ENCODE data around the gene RAVER1.

- TF ChIP-seq CTCF (IDR thresholded peaks at IDR 0.05): no peak
- TF ChIP-seq POLR2A (IDR thresholded peaks at IDR 0.05): no peak
Observed at GRCh38 chr19:10290357-10290875, 42.9 kb downstream of the RAVER1 start.

All from tibial nerve (tissue), 3 donors.